Measurements from ENCODE around the gene MCRIP2.

- TF ChIP-seq POLR2A (IDR thresholded peaks at IDR 0.05), result no peak
- no peak for TF ChIP-seq CTCF (IDR thresholded peaks at IDR 0.05)
Measured at GRCh38 chr16:638836-639235, 2.8 kb upstream of the MCRIP2 start.

Measured in thyroid gland (tissue), 4 donors.